ENCODE measurements around the gene FSTL4. TPM values are rescaled to one million over a fixed set of nuclear protein-coding genes. Genes with fewer than 3 reads are reported as not detected.

The FSTL4 gene
- total and polyA plus RNA-seq, 4 donors: 0.02 to 0.18 TPM; not detected in 2

DNA sequence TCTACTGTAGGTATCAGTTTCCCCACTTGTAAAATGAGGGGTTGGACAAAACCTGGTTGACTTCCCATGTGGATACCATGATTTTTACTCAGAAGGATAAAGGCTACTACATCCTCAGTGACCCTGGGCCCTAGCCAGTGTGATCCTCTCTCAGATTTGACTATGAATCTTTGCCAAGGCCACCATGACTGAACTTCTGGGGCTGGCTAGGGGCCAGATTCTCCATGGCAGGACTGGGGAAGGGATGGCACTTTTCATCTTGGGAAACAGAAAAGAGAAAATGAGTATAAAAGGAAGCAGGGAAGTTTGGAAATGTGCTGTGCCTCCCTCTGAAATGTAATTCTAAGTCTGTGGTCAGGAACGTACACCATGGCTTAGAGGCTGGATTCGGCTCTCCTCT lies 1.4 kb upstream of the FSTL4 start:
- no peak overlapping the region for H3K4me3 ChIP-seq (ENCODE audit: low read depth in 1 of 3, low read length in 3 of 3)
- 80% methylated on average over 2 of the region's 2 CpGs for WGBS
- H3K9me3 ChIP-seq (ENCODE audit: control insufficient read depth in 4 of 4, low read length in 3 of 4): no peaks in the 10 kb centered on the region
- peaks cover 5 to 13% (median 6%) of the 10 kb centered on the region in 4 donors for H3K27me3 ChIP-seq (ENCODE audit: control insufficient read depth in 4 of 4, insufficient read depth in 4 of 4, low read length in 3 of 4)
- H3K36me3 ChIP-seq (ENCODE audit: control insufficient read depth in 4 of 4, insufficient read depth in 3 of 4, low read depth in 1 of 4, low read length in 3 of 4): no peaks in the 10 kb centered on the region
- H3K27ac ChIP-seq (ENCODE audit: low read depth in 1 of 2, low read length in 2 of 2): no peak overlapping the region
- no peak for DNase-seq (ENCODE audit: low spot score)
- H3K4me1 ChIP-seq (ENCODE audit: control insufficient read depth in 4 of 4, insufficient read depth in 4 of 4, low read length in 3 of 4): peaks cover 15 to 18% (median 16%) of the 10 kb centered on the region in 4 donors
- no peak overlapping the region for H3K9ac ChIP-seq (ENCODE audit: low read depth in 1 of 2, low read length in 2 of 2)
- TF ChIP-seq TAF1 (conservative IDR thresholded peaks at IDR 0.05) (no peak), JUND (IDR thresholded peaks at IDR 0.05) (no peak), EGR1 (IDR thresholded peaks at IDR 0.05; ENCODE audit: low read depth in 2 of 2) (no peak), FOXA2 (IDR thresholded peaks at IDR 0.05) (no peak), MAX (IDR thresholded peaks at IDR 0.05) (no peak), HNF4G (IDR thresholded peaks at IDR 0.05) (no peak), HNF4A (conservative IDR thresholded peaks at IDR 0.05) (no peak), FOXA1 (IDR thresholded peaks at IDR 0.05) (no peak)
- TF ChIP-seq, protein P1, sequence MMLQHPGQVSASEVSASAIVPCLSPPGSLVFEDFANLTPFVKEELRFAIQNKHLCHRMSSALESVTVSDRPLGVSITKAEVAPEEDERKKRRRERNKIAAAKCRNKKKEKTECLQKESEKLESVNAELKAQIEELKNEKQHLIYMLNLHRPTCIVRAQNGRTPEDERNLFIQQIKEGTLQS (IDR thresholded peaks at IDR 0.05): no peak
- TF ChIP-seq, protein P2, sequence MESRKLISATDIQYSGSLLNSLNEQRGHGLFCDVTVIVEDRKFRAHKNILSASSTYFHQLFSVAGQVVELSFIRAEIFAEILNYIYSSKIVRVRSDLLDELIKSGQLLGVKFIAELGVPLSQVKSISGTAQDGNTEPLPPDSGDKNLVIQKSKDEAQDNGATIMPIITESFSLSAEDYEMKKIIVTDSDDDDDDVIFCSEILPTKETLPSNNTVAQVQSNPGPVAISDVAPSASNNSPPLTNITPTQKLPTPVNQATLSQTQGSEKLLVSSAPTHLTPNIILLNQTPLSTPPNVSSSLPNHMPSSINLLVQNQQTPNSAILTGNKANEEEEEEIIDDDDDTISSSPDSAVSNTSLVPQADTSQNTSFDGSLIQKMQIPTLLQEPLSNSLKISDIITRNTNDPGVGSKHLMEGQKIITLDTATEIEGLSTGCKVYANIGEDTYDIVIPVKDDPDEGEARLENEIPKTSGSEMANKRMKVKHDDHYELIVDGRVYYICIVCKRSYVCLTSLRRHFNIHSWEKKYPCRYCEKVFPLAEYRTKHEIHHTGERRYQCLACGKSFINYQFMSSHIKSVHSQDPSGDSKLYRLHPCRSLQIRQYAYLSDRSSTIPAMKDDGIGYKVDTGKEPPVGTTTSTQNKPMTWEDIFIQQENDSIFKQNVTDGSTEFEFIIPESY (IDR thresholded peaks at IDR 0.05): no peak

- Histone ChIP-seq H3K4me3 (ENCODE audit: low read depth in 1 of 3, low read length in 3 of 3) (no peak overlapping the region), H3K36me3 (ENCODE audit: control insufficient read depth in 4 of 4, insufficient read depth in 3 of 4, low read depth in 1 of 4, low read length in 3 of 4) (no peaks in the 10 kb centered on the region), H3K9me3 (ENCODE audit: control insufficient read depth in 4 of 4, low read length in 3 of 4) (no peaks in the 10 kb centered on the region), H3K4me1 (ENCODE audit: control insufficient read depth in 4 of 4, insufficient read depth in 4 of 4, low read length in 3 of 4) (peaks cover 15 to 18% (median 16%) of the 10 kb centered on the region in 4 donors), H3K27me3 (ENCODE audit: control insufficient read depth in 4 of 4, insufficient read depth in 4 of 4, low read length in 3 of 4) (peaks cover 5 to 13% (median 7%) of the 10 kb centered on the region in 4 donors), H3K27ac (ENCODE audit: low read depth in 1 of 2, low read length in 2 of 2) (no peak overlapping the region), H3K9ac (ENCODE audit: low read depth in 1 of 2, low read length in 2 of 2) (no peak overlapping the region)
- TF ChIP-seq FOXA1 (IDR thresholded peaks at IDR 0.05) (no peak), CTCF (IDR thresholded peaks at IDR 0.05; ENCODE audit: low read depth, low read length, missing input control) (no peak), JUND (IDR thresholded peaks at IDR 0.05) (no peak), RXRA (IDR thresholded peaks at IDR 0.05) (no peak), FOXA2 (IDR thresholded peaks at IDR 0.05) (no peak), EGR1 (IDR thresholded peaks at IDR 0.05; ENCODE audit: low read depth in 2 of 2) (no peak), SP1 (IDR thresholded peaks at IDR 0.05) (no peak), MAX (IDR thresholded peaks at IDR 0.05) (no peak), GABPA (IDR thresholded peaks at IDR 0.05 in 1 of 2, conservative IDR thresholded peaks at IDR 0.05 in 1 of 2) (no peak)
- TF ChIP-seq, protein P3, sequence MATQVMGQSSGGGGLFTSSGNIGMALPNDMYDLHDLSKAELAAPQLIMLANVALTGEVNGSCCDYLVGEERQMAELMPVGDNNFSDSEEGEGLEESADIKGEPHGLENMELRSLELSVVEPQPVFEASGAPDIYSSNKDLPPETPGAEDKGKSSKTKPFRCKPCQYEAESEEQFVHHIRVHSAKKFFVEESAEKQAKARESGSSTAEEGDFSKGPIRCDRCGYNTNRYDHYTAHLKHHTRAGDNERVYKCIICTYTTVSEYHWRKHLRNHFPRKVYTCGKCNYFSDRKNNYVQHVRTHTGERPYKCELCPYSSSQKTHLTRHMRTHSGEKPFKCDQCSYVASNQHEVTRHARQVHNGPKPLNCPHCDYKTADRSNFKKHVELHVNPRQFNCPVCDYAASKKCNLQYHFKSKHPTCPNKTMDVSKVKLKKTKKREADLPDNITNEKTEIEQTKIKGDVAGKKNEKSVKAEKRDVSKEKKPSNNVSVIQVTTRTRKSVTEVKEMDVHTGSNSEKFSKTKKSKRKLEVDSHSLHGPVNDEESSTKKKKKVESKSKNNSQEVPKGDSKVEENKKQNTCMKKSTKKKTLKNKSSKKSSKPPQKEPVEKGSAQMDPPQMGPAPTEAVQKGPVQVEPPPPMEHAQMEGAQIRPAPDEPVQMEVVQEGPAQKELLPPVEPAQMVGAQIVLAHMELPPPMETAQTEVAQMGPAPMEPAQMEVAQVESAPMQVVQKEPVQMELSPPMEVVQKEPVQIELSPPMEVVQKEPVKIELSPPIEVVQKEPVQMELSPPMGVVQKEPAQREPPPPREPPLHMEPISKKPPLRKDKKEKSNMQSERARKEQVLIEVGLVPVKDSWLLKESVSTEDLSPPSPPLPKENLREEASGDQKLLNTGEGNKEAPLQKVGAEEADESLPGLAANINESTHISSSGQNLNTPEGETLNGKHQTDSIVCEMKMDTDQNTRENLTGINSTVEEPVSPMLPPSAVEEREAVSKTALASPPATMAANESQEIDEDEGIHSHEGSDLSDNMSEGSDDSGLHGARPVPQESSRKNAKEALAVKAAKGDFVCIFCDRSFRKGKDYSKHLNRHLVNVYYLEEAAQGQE (IDR thresholded peaks at IDR 0.05): no peak
- TF ChIP-seq, protein P1 (IDR thresholded peaks at IDR 0.05): no peak
- WGBS: 74% methylated on average over 5 of the region's 5 CpGs
- DNase-seq (ENCODE audit: low spot score): no peak
These were observed 843 bp upstream of the FSTL4 start for GRCh38 chr5:133613184-133613583.

All from liver (tissue), 9 donors.